Ovary (tissue), 9 donors: ENCODE measurements around the gene MRPL34. TPM values are rescaled to one million over a fixed set of nuclear protein-coding genes. Genes with fewer than 3 reads are reported as not detected.
A peak's percentile ranks its signal among the peaks of the same experiment; 100 is the strongest.
"Not testable (repeated sequence)": the region's sequence is repeated elsewhere in the genome, so short reads cannot be mapped to it uniquely, and the experiment has no call there.

Experiments
- DNase-seq, 5 donors: peaks; one replicate each; pipeline ENCODE4 v3.0.0-alpha.2; 2019 to 2020
- H3K27ac ChIP-seq, 2 donors: fragments of 200-600 bp; one replicate each; pipeline versions ENCODE4 v1.5.1 to v1.8.0; 2019 to 2022
- H3K27me3 ChIP-seq: fragments of 200-600 bp; one replicate; pipeline ENCODE4 v1.8.0; 2022
- H3K36me3 ChIP-seq: fragments of 200-600 bp; sonication (generic); one replicate; pipeline ENCODE4 v1.5.1; 2019
- H3K4me1 ChIP-seq: one replicate; pipeline ENCODE4 v1.8.1; 2013; ENCODE audit warnings: mild to moderate bottlenecking, moderate library complexity; ENCODE audit not compliant: insufficient read depth
- H3K4me3 ChIP-seq: fragments of 200-600 bp; sonication (generic); one replicate; pipeline ENCODE4 v1.5.1; 2017
- H3K9me3 ChIP-seq, 2 donors: fragments of 200-600 bp in 1 of 2; sonication (generic) in 1 of 2; one replicate each; pipeline versions ENCODE4 v1.5.1 to v1.8.1; 2013 to 2019; ENCODE audit warnings: mild to moderate bottlenecking in 1 of 2, moderate library complexity in 1 of 2
- EP300 ChIP-seq: sonication (generic); formaldehyde crosslinking; IDR thresholded peaks from one replicate; pipeline ENCODE4 v1.6.1; 2017; ENCODE audit warnings: antibody characterized with exemption
- POLR2A ChIP-seq: fragments of 450-650 bp; IDR thresholded peaks from one replicate; pipeline ENCODE4 v1.6.1; 2017; ENCODE audit warnings: antibody characterized with exemption, mild to moderate bottlenecking, moderate library complexity
- WGBS, 3 donors: extraction: QIAGEN DNeasy Blood & Tissue Kit in 1 of 3; methylation state at CpG; one replicate each; pipeline versions ENCODE4 v1.1.5 to v1.1.7; 2013 to 2017; 5-methylcytosine and 5-hydroxymethylcytosine counted together
- intact Hi-C, 4 donors: fragments of 100-400 bp; cut with DNase I; formaldehyde crosslinking; loops; one replicate each; pipeline versions ENCODE4 v1.11.0 to v1.15.1; 2022 to 2023
- polyA plus RNA-seq, 2 donors: library from polyadenylated mRNA; stranded (reverse); fragments of 200-250 nt in 1 of 2; fragments of 350-450 nt in 1 of 2; fragmentation: Illumina TruSeq in 1 of 2; extraction: RNeasy Lipid Tissue Mini Kit (QIAGEN cat#74804) in 1 of 2; gene quantifications; one replicate each; pipeline ENCODE4 v1.2.3, GENCODE V29; 2013 to 2014
- total RNA-seq, 7 donors: library from RNA; depleted of rRNA in 2 of 7; stranded (reverse); fragments of >200 nt in 2 of 7; fragmentation: NEBNext Ultra II Directional in 3 of 7; extraction: Animal tissue kit (Norgen Biotek cat#: 25700) in 3 of 7; gene quantifications; one replicate each; pipeline versions ENCODE4 v1.1.0 to v1.2.4, GENCODE V29; 2016 to 2023
- TF ChIP-seq, protein P1 (sequence below), 3 donors: fragments of 450-650 bp in 2 of 3; fragments of 200-600 bp in 1 of 3; IDR thresholded peaks; one replicate each; pipeline versions ENCODE4 v1.5.1 to v1.8.0; 2016 to 2022; ENCODE audit warnings: antibody characterized with exemption in 3 of 3, mild to moderate bottlenecking in 1 of 3
- donor health status: DM: no; HTN: no; CAD: no; lungs with moderate emphysema.
- donor health status: DM: no; HTN: no; CAD: no.
- donor health status: Bipolar disorder and iron deficiency.
- donor health status: DM: yes; HTN: yes; CAD: no.
- donor health status: DM: no; HTN: no; CAD: no.
- donor health status: DM: yes; HTN: yes; CAD: no.

The MRPL34 gene
- total and polyA plus RNA-seq, 9 donors = 39.5 to 93.4 (median 58.3) TPM

DNA sequence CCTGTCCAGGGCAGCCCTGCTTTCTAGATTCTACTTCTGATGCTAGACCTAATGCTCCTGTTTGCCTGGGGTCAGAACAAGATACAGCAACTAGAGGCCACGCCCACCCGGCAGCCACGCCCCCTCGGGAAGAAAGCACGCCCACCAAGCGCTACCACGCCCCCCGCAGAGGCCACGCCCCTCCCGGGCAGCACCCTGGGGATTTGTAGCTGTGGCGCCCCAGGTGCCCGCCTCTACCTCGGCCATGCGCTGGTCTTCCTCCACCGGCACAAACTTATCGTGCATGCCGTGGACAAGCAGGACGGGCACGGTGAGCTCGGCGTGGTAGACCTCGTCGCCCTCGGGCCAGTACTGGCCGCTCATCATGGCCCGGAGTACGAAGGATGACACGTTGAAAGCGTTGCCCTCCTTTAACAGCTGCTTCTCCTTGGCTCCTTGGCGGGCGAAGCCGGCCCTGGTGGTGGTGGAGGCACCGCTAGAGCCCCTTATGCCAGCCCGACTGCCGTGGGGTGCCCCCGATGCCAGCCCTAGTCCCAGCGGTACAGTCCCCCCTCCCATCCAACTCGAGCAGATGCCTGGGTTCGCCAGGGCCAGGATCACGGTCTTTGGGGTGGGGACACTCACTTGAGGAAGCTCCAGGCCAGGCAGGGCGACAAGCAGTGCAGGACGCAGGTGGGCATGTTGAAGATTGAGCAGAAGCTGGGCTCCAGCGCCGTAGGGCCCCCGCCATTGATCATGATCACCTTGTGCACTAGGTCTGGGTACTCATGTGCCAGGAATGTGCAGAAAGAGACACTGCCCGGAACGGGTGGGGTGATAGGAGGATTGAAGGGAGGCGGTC, 11.4 kb upstream of the MRPL34 start:
- WGBS, 3 donors = 77 to 81% (median 79%) methylated on average over 47 to 48 of the region's 48 CpGs
- no peak overlapping the region for H3K4me3 ChIP-seq
- H3K9me3 ChIP-seq = no peaks in the 10 kb centered on the region
- H3K4me1 ChIP-seq = peaks cover 2% of the 10 kb centered on the region
- peak in 3 of 5 donors; percentile 57 to 66 (median 65) for DNase-seq
- intact Hi-C loops = loop anchor here in 1 of 4 donors (5.0 kb wide), 1 partner anchor 53 kb away; no protein-coding TSS in a partner anchor
- H3K27ac ChIP-seq = no peak overlapping the region
- TF ChIP-seq POLR2A (no peak), EP300 (no peak)
- TF ChIP-seq, protein P1, sequence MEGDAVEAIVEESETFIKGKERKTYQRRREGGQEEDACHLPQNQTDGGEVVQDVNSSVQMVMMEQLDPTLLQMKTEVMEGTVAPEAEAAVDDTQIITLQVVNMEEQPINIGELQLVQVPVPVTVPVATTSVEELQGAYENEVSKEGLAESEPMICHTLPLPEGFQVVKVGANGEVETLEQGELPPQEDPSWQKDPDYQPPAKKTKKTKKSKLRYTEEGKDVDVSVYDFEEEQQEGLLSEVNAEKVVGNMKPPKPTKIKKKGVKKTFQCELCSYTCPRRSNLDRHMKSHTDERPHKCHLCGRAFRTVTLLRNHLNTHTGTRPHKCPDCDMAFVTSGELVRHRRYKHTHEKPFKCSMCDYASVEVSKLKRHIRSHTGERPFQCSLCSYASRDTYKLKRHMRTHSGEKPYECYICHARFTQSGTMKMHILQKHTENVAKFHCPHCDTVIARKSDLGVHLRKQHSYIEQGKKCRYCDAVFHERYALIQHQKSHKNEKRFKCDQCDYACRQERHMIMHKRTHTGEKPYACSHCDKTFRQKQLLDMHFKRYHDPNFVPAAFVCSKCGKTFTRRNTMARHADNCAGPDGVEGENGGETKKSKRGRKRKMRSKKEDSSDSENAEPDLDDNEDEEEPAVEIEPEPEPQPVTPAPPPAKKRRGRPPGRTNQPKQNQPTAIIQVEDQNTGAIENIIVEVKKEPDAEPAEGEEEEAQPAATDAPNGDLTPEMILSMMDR (IDR thresholded peaks at IDR 0.05) = no peak
- H3K36me3 ChIP-seq = no peaks in the 10 kb centered on the region
- no peaks in the 10 kb centered on the region for H3K27me3 ChIP-seq

DNA sequence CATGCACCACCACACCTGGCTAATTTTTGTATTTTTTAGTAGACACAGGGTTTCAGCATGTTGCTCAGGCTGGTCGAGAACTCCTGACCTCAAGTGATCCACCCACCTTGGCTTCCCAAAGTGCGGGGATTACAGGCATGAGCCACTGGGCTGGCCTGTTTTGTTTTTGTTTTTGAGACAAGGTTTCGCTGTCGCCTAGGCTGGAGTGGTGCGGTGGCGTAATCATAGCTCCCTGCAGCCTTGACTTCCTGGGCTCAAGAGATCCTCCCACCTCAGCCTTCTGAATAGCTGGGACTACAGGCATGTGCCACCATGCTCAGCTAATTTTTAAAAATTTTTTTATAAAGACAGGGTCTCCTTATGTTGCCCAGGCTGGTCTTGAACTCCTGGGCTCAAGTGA, 10.1 kb upstream of the MRPL34 start:
- DNase-seq, intact Hi-C loops, H3K27ac ChIP-seq, H3K4me1 ChIP-seq, H3K36me3 ChIP-seq, H3K4me3 ChIP-seq, H3K9me3 ChIP-seq, H3K27me3 ChIP-seq: not testable (repeated sequence)
- WGBS, 3 donors = 87 to 92% (median 88%) methylated on average over 6 of the region's 6 CpGs

DNA sequence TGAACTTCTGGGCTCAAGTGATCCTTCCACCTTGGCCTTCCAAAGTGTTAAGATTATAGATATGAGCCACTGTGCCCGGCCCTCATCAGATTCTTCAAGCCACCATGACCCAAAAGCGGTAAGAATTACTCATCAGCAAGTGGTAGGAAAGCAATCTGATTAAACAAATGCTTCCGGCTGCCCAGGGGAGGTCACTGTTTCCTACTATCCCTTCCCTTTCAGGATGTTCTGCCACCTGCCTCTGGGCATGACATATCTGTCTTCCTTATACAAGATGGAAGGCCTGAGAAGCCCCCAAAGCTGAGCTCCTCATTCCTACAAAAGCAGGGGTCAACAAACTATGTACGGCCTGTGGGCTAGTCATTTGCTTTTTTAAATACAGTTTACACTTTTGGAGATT, 9.4 kb upstream of the MRPL34 start:
- Histone ChIP-seq H3K27me3 (no peaks in the 10 kb centered on the region), H3K36me3 (no peaks in the 10 kb centered on the region), H3K27ac (no peak overlapping the region), H3K4me1 (peaks cover 2% of the 10 kb centered on the region), H3K9me3 (no peaks in the 10 kb centered on the region), H3K4me3 (no peak overlapping the region)
- intact Hi-C loops = no loop called here
- WGBS, 3 donors = 54 to 70% (median 63%) methylated on average over 4 of the region's 4 CpGs
- DNase-seq = no peak
- TF ChIP-seq POLR2A = no peak

DNA sequence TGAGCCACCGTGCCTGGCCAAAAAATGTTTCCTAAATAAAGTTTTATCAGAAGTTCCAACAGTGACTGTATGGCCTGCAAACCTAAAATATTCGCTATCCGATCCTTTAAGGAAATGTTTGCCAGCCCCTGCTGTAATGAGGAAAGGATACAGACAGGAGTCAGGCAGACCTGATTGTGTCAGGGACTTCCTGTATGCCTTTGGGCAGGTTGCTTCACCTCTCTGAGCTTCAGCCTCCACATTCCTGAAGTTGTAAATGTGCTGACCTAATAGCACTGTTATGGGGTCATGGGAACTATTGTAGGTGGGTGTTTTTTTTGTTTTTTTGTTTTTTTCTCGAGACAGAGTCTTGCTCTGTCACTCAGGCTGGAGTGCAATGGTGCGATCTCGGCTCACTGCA, 8.7 kb upstream of the MRPL34 start:
- Histone ChIP-seq H3K27ac (no peak overlapping the region), H3K9me3 (no peaks in the 10 kb centered on the region), H3K36me3 (no peaks in the 10 kb centered on the region), H3K27me3 (no peaks in the 10 kb centered on the region), H3K4me3 (no peak overlapping the region), H3K4me1 (peaks cover 3% of the 10 kb centered on the region)
- TF ChIP-seq POLR2A (no peak), EP300 (no peak)
- TF ChIP-seq, protein P1 (IDR thresholded peaks at IDR 0.05) = no peak
- WGBS, 3 donors = 80 to 87% (median 85%) methylated on average over 6 of the region's 6 CpGs
- intact Hi-C loops = no loop called here
- DNase-seq = no peak

DNA sequence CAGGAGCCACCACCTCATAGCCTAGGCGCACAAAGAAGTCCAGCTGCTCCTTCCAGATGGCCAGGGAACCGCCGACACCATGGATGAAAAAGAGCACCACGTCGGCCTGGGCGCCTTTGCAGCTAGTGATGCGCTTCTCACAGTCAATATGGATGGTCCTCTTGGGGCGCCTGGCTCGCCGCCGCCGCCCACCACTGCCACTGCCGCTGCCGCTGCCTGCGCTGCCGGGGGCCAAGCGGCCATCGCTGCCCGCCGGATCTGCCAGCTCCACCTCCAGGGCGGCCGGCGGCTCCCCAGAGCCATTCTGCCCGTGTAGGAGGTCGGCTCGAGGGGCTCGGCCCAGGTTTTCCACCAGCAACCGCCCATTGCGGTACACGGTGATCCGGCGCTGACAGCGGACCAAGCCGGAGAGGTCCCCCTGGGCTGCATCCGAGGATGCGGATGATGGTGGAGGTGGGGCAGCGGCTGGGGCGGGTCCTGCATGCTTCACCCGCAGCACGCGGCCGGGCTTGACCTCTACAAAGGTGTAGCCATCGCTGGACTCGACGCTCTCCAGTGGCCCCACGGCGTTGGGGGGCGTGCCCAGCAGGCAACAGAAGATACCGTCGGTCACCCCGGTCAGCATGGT, 4.6 kb upstream of the MRPL34 start:
- WGBS, 3 donors = 89 to 96% (median 91%) methylated on average over 49 to 51 of the region's 51 CpGs
- no peaks in the 10 kb centered on the region for H3K9me3 ChIP-seq
- H3K4me1 ChIP-seq = peaks cover 7% of the 10 kb centered on the region
- no peak for DNase-seq
- intact Hi-C loops = no loop called here
- H3K4me3 ChIP-seq = no peak overlapping the region
- no peaks in the 10 kb centered on the region for H3K36me3 ChIP-seq
- TF ChIP-seq EP300 (no peak), POLR2A (no peak)
- TF ChIP-seq, protein P1 (IDR thresholded peaks at IDR 0.05) = no peak
- H3K27ac ChIP-seq = no peak overlapping the region
- no peaks in the 10 kb centered on the region for H3K27me3 ChIP-seq
